ENCODE data around the gene MTFP1.
"Not testable (repeated sequence)": the region's sequence is repeated elsewhere in the genome, so short reads cannot be mapped to it uniquely, and the experiment has no call there.

The MTFP1 gene

DNA sequence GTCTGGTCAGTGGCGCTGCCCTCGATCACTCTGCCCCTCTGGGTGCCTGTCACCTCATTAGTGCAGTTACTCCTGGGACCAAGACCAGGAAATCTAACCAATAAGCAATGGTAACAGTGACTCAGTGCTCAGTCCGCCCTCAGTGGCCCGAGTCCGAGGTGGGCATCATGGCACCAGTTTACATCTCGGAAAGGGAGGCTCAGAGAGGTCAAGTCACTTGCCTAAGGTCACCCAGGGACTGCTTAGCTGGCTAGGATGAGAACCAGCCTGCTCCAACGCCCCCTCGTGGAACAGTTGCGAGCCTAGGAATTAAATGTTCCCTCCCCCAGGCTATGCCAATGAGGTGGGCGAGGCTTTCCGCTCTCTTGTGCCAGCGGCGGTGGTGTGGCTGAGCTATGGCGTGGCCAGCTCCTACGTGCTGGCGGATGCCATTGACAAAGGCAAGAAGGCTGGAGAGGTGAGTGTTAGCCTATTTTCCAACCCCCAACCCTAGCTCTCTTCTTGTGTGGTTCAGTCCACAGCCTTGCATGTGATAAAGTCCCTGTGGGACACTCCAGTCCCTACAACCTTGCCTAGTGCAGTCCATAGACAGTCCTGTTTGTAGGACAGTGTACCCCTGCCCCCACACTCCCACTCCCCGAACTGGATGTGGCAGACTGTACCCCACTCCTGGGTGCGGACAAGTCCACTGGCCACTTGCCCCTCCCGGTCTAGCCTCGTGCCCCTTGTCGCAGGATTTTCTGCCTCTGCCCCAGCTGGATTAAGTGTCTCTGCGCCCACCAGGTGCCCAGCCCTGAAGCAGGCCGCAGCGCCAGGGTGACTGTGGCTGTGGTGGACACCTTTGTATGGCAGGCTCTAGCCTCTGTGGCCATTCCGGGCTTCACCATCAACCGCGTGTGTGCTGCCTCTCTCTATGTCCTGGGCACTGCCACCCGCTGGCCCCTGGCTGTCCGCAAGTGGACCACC lies 1.1 kb downstream of the MTFP1 start:
- peak; percentile 85 for DNase-seq (ENCODE audit: low read depth)

DNA sequence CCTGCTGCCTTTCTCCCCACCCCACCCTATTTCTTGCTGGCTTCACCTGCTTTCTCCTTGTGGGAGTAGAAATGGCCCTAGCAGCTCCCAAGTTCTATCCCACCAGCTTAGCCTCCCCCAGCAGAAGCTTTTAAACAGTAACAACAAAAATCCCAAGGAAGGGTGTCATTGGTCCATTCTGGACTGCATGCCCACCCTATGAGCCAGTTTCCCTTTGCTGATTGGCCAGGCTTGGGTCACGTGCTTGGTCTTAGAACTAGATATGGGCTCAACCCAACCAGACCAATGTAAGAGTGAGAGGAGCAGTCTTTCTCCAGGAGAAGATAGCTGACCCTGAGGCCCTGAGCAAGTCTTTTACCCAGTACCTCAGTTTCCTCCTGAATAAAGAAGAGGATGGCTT lies 2.3 kb downstream of the MTFP1 start:
- no peak for DNase-seq (ENCODE audit: low read depth)

DNA sequence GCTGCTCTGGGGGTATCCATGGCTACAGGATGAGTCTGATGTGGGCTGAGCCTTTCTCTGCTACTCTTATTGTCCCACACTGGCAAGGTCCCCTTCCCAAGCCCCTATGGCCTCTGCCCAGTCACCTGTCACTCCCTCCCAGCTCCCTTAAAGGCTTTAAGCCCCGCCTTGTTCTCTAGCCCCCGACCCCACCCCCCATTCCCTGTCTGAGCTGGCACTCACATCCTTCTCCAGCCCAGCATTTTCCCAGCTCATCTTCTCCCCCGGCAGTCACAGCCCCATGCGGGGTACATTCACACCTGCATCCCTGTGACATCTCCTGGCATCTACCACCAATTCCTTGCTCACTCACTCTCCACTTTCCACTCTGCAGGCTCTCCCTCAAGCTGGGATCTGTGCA lies 4.3 kb downstream of the MTFP1 start:
- no peak for DNase-seq (ENCODE audit: low read depth)

DNA sequence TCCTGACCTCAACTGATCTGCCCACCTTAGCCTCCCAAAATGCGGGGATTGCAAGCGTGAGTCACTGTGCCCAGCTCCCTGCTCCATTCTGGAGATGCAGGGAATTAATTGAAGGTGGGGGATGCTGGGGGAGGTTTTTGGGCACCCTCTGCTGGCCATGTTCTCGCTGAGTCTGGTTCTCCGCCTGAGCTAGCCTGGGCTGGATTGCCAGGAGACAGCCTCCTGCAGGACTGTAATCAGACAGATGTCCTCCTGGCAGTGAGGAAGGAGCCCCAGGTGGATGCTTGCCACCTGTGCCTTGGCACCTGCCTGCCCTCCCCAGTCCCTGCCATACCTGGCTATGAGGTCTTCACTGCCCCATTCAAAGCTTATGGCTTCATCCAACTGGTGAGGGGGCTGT lies 5.4 kb downstream of the MTFP1 start:
- DNase-seq (ENCODE audit: low read depth), result no peak

DNA sequence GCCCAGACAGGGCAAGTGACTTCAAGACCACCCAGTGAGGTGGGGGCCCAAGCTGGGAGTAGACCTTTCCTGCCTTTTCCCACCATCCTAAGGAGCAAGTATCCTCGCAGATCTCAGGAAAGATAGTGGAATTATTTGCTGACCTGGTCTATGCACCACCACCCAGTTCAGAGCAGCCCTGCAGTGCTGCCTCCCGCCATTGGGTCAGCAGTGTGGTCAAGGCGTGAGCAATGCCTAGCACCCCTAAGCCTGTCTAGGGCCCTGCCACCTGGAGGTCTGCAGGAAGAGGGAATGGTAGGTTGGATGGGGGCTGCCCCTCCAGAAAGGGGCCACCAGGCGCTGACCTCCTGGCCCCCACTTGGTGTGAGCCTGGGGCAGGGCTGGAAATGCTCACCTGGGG lies 6.5 kb downstream of the MTFP1 start:
- DNase-seq (ENCODE audit: low read depth), result no peak

DNA sequence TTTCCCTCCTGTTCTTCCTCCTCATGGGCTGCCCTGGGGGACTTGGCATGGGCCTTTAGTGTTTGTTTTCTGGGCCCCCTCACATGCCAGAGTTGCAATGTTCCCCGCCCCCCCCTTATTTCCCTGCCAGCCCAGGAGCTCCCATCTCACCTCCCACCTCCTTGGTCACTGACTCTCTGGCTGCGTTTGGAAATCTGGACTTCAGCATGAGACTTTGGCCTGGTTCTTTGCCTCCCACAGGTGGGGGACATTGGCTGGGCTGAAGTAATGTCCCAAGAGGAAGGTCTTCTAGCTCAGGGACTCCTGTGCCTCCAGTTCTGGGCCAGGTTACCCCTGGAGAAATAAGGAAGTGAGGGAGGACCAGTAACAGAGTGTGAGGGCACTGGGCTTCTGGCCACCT lies 7.0 kb downstream of the MTFP1 start:
- DNase-seq (ENCODE audit: low read depth), result no peak

DNA sequence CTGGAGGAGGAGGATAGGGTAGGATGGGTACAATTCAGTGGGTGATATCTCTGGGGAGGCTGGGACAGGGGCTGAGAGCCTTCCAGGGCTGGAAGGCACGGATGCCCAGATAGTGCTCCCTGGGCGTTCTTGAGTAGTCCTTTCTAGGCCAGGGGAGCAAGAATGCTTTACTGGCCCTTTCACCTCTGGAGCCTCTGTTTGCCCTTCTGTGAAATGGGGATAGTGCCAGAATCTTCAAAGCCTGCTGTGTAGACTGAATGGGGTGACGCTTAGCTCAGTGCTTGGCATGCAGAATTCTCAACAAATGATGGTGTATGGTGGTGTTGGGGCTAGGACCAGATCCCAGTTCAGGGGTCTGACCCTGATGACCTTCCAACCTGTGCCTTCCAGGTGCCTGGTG lies 7.7 kb downstream of the MTFP1 start:
- DNase-seq (ENCODE audit: low read depth), result no peak

DNA sequence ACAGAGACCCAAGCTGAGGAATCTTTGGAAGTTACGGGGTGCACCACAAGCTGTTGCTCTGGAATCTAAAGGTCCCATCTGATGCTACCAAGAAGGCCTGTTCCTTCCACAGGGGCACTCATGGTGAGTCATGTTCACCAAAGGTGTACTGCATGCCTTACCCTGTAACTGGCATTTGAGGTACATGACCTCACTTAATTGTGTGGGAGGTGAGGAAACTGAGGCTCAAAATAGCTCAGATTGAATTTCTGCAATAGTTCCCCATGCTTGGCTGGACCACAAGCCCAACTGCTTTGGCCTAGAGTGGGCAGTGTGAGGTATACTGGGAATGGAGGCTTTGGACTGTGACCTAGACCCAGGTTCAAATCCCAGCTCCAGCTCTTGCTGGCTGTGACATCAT lies 8.2 kb downstream of the MTFP1 start:
- no peak for DNase-seq (ENCODE audit: low read depth)

DNA sequence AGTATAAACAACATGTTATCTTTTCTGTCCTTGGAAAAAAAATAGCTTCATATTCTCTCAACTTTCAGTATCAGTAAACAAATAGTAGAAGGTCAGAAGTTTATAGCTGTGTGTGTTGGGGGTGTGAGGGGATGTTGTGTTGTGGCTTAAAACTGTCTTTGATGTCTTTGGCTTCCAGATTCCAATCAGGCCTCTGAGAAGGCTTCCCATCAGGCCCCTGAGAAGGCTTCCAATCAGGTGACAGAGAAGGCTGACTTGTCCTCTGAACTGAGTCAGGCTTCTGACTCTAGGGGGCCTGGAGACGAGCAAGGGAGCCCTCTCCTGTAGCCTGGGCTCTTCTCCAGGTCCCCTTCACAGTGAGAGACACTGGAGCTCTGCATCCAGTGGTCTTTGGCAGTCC lies 9.3 kb downstream of the MTFP1 start:
- DNase-seq (ENCODE audit: low read depth), result no peak

DNA sequence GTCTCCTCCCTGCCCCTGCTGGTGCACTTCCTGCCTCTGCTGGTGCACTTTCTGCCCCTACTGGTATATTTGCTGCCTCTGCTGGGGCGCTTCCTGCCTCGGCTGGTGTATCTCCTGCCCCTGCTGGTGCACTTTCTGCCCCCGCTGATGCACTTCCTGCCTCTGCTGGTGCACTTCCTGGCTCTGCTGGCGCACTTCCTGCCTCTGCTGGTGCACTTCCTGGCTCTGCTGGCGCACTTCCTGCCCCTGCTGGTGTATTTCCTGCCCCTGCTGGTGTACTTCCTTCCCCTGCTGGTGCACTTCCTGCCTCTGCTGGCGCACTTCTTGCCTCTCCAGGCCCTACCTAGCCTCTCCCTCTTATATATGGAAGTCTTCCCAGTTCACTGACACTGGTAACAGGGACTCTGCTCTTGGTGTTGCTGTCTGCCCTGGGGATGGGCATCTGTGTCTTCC lies 10.1 kb downstream of the MTFP1 start:
- DNase-seq (ENCODE audit: low read depth), result peak; percentile 74

DNA sequence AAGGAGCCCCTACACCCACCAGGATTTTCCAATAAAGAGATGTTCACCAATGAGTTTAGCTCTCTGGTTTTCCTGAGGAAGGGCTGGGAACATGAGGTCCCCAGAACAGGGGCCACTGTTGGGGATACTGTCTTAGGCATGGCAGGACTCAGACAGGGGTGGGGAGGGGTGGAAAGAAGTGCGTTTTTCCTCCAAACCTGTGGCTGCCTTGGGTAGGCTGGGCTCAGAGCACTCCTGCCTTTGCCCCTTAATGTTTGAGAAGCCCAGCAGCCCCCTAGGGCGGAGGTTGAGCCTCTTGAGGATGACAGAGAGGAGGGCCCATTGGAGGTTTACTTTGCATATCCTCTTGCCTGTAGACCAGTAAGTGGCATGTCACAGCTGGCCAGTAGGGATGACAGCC lies 10.6 kb downstream of the MTFP1 start:
- DNase-seq (ENCODE audit: low read depth), result no peak

DNA sequence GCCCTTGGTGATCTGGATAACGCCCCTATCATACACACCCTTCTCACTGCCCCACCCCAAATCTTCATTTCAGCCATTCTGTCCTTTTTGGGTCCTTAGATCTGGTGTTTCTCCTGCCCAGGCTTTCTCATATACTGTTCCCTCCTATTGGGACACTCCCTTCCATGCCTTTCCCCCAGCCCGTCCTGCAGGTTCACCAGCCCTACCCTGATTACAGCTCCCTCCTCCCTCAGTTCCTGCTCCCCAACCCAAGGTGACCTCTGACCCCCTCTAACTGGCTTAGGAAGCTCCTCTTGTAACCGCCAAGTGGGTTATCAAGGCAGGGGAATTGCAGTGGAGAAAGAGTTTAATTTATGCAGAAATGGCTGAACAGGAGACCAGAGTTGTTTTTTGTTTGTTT lies 13.0 kb downstream of the MTFP1 start:
- no peak for DNase-seq (ENCODE audit: low read depth)

DNA sequence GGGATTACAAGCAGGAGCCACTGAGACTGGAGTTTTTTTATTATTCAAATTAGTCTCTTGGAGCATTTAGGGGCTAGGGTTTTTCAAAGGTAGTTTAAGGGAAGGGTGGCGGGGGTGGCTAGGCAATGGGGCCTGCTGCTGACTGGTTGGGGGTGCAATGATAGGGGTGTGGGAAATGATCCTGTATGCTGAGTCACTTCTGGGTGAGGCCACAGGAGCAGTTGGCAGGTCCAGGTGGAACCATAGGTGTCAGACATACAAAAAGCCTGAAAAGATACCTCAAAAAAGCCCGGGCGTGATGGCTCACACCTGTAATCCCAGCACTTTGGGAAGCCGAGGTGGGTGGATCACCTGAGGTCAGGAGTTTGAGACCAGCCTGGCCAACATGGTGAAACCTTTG lies 13.7 kb downstream of the MTFP1 start:
- no peak for DNase-seq (ENCODE audit: low read depth)

DNA sequence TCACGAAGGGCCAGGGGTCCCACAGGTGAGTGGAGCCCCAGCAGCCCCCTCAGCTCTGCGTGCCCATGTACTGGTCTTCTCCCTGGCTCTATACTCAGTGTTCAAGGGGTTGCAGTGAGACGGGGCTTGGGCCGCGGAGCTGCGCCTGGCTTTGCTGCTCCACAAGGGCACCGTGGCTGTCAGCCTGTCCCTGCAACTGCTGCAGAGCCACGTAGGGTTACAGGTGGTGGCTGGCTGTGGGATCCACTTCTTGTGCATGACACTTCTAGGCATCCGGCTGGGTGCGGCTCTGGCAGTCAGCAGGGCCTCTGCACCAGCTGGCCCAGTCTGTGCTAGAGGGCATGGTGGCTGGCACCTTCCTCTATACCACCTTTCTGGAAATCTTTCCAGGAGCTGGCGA lies 14.3 kb downstream of the MTFP1 start:
- DNase-seq (ENCODE audit: low read depth), result no peak

DNA sequence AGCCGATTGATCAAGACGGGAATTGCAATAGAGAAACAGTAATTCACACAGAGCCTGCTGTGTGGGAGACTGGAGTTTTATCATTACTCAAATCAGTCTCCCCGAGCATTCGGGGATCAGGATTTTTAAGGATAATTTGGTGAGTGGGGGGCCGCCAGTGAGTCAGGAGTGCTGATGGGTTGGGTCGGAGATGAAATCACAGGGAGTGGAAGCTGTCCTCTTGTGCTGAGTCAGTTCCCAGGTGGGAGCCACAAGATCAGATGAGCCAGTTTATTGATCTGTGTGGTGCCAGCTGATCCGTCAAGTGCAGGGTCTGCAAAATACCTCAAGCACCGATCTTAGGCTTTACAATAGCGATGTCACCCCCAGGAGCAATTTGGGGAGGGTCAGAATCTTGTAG lies 15.5 kb downstream of the MTFP1 start:
- DNase-seq (ENCODE audit: low read depth), result no peak

DNA sequence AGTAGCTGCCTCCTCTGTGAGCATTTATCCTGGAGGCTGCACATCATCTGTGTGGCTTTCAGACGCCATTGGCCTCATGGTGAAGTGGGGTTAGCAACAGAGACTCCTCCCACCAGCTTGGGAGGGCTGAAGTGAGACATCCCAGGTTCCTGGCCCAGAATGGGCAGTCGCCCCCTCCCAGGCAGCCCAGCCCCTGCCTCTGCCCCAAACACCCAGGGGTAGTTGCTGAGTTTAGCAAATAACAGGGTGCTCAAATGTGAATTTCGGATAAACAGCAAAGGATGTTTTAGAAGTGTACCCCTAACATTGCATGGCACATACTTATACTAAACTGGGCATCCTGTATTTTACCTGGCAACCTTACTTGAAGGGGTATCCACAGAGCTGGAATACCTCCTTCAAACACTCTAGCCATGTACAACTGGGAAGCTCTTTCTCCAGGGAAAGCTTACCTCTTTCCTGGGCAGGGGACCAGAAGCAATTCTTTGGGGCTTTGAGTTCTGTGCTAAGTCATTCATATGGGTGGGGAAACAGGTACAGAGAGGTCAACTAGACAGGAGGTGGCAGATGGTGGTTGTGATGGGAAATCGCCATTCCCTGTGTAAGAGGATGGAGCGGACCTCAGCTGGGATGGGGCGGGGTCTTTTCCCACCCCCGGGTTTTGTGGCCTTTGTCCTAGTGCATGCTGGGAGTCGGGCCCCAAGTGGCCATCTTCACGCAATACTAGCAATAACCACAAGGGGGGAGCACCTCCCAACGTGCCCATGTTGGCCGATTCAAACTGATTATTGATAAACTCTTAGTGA lies 19.3 kb downstream of the MTFP1 start:
- peak; percentile 43 for DNase-seq (ENCODE audit: low read depth)

DNA sequence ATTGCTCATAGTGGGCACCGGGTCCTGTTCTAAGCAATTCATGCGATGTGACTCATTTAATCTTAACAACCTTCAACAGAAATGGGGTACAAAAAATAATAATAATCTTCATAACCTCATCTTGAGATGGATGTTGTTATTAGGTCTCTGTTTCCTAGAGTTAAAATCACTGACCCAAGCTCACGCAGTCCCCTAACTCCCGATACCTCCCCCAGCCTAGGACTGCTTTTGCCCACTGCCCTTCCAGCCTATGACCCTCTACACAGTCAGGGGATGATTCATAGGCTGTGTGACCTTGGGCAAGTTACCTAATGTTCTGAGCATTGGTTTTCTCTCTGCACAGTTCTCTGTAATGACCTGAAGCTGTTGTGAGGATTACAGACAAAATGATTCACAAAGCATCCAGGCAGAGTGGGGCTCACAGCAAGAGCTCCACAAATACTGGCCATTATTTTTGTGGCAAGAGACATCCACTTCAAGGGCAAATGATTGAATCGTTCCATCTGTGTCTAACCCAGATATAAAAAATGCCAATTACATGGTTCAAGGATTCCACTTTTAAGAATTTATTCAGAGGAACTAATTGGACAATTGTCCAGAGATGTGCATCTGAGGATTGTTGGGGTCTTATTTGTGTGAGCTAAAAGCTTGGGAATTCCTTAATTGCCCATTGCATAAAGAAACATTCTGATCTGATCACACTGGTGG lies 20.0 kb downstream of the MTFP1 start:
- DNase-seq (ENCODE audit: low read depth), result no peak

DNA sequence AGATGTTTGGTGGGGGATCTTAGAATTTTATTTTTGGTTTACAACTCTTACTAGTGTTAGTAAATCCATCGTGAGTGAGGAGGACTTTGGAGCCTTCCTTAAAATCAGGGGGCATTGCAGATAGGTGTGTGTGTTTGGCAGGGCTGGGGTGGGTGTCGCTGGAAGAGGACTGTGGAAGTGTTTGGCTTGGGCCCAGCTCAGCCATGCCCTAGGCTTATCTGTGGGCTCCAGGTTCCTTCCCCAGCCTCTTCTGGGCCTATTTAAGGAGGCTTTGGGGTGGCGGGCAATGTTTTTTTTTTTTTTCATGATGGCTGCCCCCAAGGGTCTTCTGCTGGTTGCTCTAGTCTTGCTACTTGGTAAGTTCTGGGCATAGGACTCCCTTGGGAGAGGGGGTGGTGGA lies 22.1 kb downstream of the MTFP1 start:
- DNase-seq (ENCODE audit: low read depth), result no peak

DNA sequence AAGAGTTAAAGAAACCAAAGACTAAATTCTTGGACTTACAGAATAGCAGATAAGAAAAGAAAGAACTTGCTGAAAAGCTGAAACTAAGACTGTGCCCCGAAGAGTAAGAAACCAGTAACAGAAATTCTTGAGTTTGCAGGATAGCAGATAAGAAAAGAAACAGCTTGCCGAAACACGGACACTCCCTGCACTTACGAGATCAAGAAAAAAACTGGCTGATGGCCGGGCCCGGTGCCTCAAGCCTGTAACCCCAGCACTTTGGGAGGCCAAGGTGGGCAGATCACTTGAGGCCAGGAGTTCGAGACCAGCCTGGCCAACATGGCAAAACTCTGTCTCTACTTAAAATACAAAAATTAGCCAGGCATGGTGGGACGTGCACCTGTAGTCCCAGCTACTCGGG lies 25.9 kb downstream of the MTFP1 start:
- not testable (repeated sequence) for DNase-seq (ENCODE audit: low read depth)

DNA sequence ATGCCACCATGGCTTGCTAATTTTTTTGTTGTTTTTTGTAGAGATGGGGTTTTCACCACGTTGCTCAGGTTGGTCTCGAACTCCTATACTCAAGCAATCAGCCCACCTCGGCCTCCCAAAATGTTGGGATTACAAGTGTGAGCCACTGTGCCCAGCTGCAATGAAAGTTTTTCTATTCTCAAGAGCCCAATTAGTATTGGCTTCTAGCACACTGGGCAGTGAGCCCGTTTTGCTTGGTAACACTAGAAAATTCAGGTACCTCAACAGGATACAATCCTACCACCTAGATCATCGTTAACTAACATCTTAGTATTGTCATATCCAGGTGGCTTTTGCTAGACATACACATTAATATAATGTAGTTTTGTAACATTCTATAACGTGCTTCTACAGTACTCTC lies 27.3 kb downstream of the MTFP1 start:
- DNase-seq (ENCODE audit: low read depth), result no peak

DNA sequence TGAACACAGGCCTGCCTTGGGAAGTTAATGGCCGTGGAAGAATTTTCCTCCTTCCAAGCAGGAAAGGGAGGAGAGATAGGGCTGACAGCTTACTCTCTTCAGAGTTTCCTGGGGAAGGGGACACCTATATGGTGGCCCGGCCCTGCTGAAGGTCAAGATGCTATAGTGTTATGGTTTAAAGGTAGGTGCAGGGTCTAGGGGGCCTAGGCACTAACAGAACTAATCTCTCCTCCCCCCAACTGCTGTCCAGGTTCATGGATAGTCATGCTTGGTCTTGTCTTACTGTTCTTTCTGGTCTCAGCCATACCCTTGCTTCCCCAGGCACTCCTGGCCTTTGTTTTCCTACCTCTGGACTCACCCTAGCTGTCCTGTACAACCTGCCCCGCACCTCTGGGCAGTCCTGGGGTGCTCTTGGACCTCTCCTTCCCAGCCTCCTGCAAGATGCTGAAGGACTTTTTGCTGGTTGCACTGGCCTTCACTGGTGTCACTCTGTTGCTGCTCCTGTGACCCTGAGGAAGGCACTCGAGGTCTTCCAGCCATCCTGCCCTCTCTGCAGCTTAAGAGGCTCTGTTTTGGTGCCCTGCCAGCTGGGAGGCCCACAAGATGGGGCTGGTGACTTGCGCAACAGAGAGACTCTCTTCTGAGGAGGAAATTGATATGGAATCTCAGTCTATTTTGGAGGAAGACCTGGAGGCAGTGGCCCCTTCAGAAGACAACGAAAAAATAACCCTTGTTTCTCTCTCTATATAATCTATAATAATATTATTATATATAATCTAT lies 28.4 kb downstream of the MTFP1 start:
- DNase-seq (ENCODE audit: low read depth), result no peak
